SK-N-SH (cell line): ENCODE results near the gene ATG4B. TPM values are rescaled to one million over a fixed set of nuclear protein-coding genes. Genes with fewer than 3 reads are reported as not detected.
A peak's percentile ranks its signal among the peaks of the same experiment; 100 is the strongest.

ENCODE experiments used
- CTCF ChIA-PET: fragments of 300-600, 350-600 bp; formaldehyde crosslinking; extraction: SDS; loops from one replicate; lab custom pipeline; 2021; lab: Yijun Ruan, JAX
- POLR2A ChIA-PET: fragments of 350-600 bp; sonication (Branson Sonifier 250); formaldehyde crosslinking; extraction: SDS; loops from one replicate; lab custom pipeline; 2020; ENCODE audit warnings: antibody characterized with exemption, inconsistent platforms; lab: Yijun Ruan, JAX
- DNase-seq: peaks from one replicate; pipeline ENCODE4 v3.0.0; 2012
- H2AFZ ChIP-seq: fragments of 200-600 bp; sonication (generic); 2 replicates; pipeline ENCODE4 v1.8.1; 2016; ENCODE audit warnings: antibody characterized with exemption, mild to moderate bottlenecking, low read depth
- H3F3A ChIP-seq: fragments of 200-600 bp; sonication (generic); replicated peaks from 2 replicates; pipeline ENCODE3; 2016; ENCODE audit warnings: antibody characterized with exemption, mild to moderate bottlenecking; ENCODE audit not compliant: insufficient read depth
- H3K27ac ChIP-seq, 2 experiments: fragments of 200-500 bp in 1 of 2; fragments of 200-600 bp in 1 of 2; sonication (Bioruptor generic) in 1 of 2; sonication (generic), shearing (Covaris generic) in 1 of 2; 2 replicates each; pipeline versions ENCODE4 v1.5.1 to v1.6.1; 2014 to 2016; ENCODE audit warnings: low read depth in 2 of 2, inconsistent platforms in 1 of 2, low read length in 1 of 2, mild to moderate bottlenecking in 1 of 2, mixed read lengths in 1 of 2
- H3K27me3 ChIP-seq: fragments of 200-600 bp; sonication (generic), shearing (Covaris generic); 2 replicates; pipeline ENCODE4 v1.6.1; 2016; ENCODE audit warnings: mixed run types; ENCODE audit not compliant: insufficient read depth
- H3K36me3 ChIP-seq, 2 experiments: fragments of 200-500 bp in 1 of 2; fragments of 200-600 bp in 1 of 2; sonication (Bioruptor generic) in 1 of 2; sonication (generic) in 1 of 2; replicated peaks in 1 of 2; 2 replicates each; pipeline versions ENCODE3 to v1.5.1; 2014 to 2016; ENCODE audit warnings: low read length in 1 of 2, mild to moderate bottlenecking in 1 of 2; ENCODE audit not compliant: insufficient read depth in 2 of 2, control insufficient read depth in 1 of 2
- H3K4me1 ChIP-seq, 2 experiments: fragments of 200-500 bp in 1 of 2; fragments of 200-600 bp in 1 of 2; sonication (Bioruptor generic) in 1 of 2; sonication (generic), shearing (Covaris generic) in 1 of 2; 2 replicates each; pipeline versions ENCODE4 v1.5.1 to v1.6.1; 2014 to 2016; ENCODE audit warnings: low read depth in 1 of 2, low read length in 1 of 2, mixed run types in 1 of 2; ENCODE audit not compliant: insufficient read depth in 2 of 2, control insufficient read depth in 1 of 2
- H3K4me2 ChIP-seq: fragments of 200-600 bp; sonication (generic), shearing (Covaris generic); 2 replicates; pipeline ENCODE4 v1.6.1; 2017; ENCODE audit warnings: mixed run types
- H3K4me3 ChIP-seq, 2 experiments: fragments of 200-500 bp in 1 of 2; fragments of 200-600 bp in 1 of 2; sonication (Bioruptor generic) in 1 of 2; sonication (generic), shearing (Covaris generic) in 1 of 2; 2 replicates each; pipeline versions ENCODE4 v1.5.1 to v1.8.1; 2014 to 2016; ENCODE audit warnings: low read depth in 2 of 2, inconsistent platforms in 1 of 2, low read length in 1 of 2, mild to moderate bottlenecking in 1 of 2, mixed read lengths in 1 of 2, moderate library complexity in 1 of 2
- H3K79me2 ChIP-seq: fragments of 200-600 bp; sonication (generic); 2 replicates; pipeline ENCODE4 v1.8.1; 2017; ENCODE audit warnings: mild to moderate bottlenecking; ENCODE audit not compliant: insufficient read depth
- H3K9ac ChIP-seq: fragments of 200-600 bp; sonication (generic); 2 replicates; pipeline ENCODE4 v1.6.1; 2017; ENCODE audit warnings: mixed run types
- H3K9me2 ChIP-seq: fragments of 200-600 bp; sonication (generic); 2 replicates; pipeline ENCODE4 v1.6.1; 2017; ENCODE audit warnings: mixed run types
- H3K9me3 ChIP-seq: fragments of 200-600 bp; sonication (generic); 2 replicates; pipeline ENCODE4 v1.6.1; 2017; ENCODE audit warnings: mixed run types, mild to moderate bottlenecking, moderate library complexity
- H4K20me1 ChIP-seq: fragments of 200-600 bp; sonication (generic); 2 replicates; pipeline ENCODE4 v1.6.1; 2017; ENCODE audit warnings: mild to moderate bottlenecking, mixed run types; ENCODE audit not compliant: insufficient read depth
- CHD2 ChIP-seq: fragments of 150-350 bp; IDR thresholded peaks from 2 replicates; pipeline ENCODE4 v1.6.1; 2018; ENCODE audit warnings: low read length; ENCODE audit not compliant: partially characterized antibody
- ELF1 ChIP-seq: IDR thresholded peaks from 2 replicates; pipeline ENCODE4 v1.4.0; 2012
- EZH2phosphoT487 ChIP-seq: fragments of 200-600 bp; sonication (generic); IDR thresholded peaks from 2 replicates; pipeline ENCODE4 v1.6.1; 2017; ENCODE audit warnings: low read depth, mixed run types, mild to moderate bottlenecking, antibody characterized with exemption, moderate library complexity, borderline replicate concordance
- FOSL2 ChIP-seq: IDR thresholded peaks from 2 replicates; pipeline ENCODE4 v1.4.0; 2012; ENCODE audit warnings: low read depth, mild to moderate bottlenecking, moderate library complexity, borderline replicate concordance
- FOXJ3 ChIP-seq: sonication (generic); formaldehyde crosslinking; IDR thresholded peaks from 2 replicates; pipeline ENCODE4 v1.5.1; 2020; ENCODE audit warnings: mild to moderate bottlenecking, missing genetic modification reagents
- FOXM1 ChIP-seq: IDR thresholded peaks from 2 replicates; pipeline ENCODE4 v1.4.0; 2012; ENCODE audit warnings: low read depth, mild to moderate bottlenecking
- IRF3 ChIP-seq: fragments of 150-350 bp; IDR thresholded peaks from 2 replicates; pipeline ENCODE4 v1.6.1; 2016; ENCODE audit warnings: mild to moderate bottlenecking, low read depth, low read length
- JUND ChIP-seq: IDR thresholded peaks from 2 replicates; pipeline ENCODE4 v1.4.0; 2012
- MEF2A ChIP-seq: IDR thresholded peaks from 2 replicates; pipeline ENCODE4 v1.4.0; 2012; ENCODE audit warnings: low read depth, borderline replicate concordance
- NFIC ChIP-seq: IDR thresholded peaks from 2 replicates; pipeline ENCODE4 v1.4.0; 2012; ENCODE audit warnings: borderline replicate concordance
- PBX3 ChIP-seq: IDR thresholded peaks from 2 replicates; pipeline ENCODE4; 2012
- RAD21 ChIP-seq: IDR thresholded peaks from 2 replicates; pipeline ENCODE4 v1.6.1; 2012; ENCODE audit warnings: mild to moderate bottlenecking, low read length
- RCOR1 ChIP-seq: fragments of 150-350 bp; IDR thresholded peaks from 2 replicates; pipeline ENCODE4 v1.6.1; 2017; ENCODE audit warnings: antibody characterized with exemption, low read length
- REST ChIP-seq: IDR thresholded peaks from 2 replicates; pipeline ENCODE4 v1.6.1; 2012; ENCODE audit warnings: mild to moderate bottlenecking, low read depth, low read length, moderate library complexity
- RXRA ChIP-seq: IDR thresholded peaks from 2 replicates; pipeline ENCODE4 v1.4.0; 2012; ENCODE audit warnings: low read depth, mild to moderate bottlenecking, borderline replicate concordance
- SIN3A ChIP-seq: IDR thresholded peaks from 2 replicates; pipeline ENCODE4 v1.6.1; 2012; ENCODE audit warnings: low read depth, mild to moderate bottlenecking, low read length, moderate library complexity, borderline replicate concordance
- SMC3 ChIP-seq: IDR thresholded peaks from 2 replicates; pipeline ENCODE4 v1.6.1; 2012; ENCODE audit warnings: low read depth, low read length, improper control_type of control experiment
- USF2 ChIP-seq: fragments of 150-350 bp; IDR thresholded peaks from 2 replicates; pipeline ENCODE4 v1.6.1; 2017; ENCODE audit warnings: antibody characterized with exemption, low read length, low read depth, borderline replicate concordance
- ZBTB33 ChIP-seq: IDR thresholded peaks from 2 replicates; pipeline ENCODE4 v1.4.0; 2012; ENCODE audit warnings: low read depth, borderline replicate concordance
- WGBS: methylation state at CpG from one replicate; pipeline ENCODE4 v1.1.6; 2017; ENCODE audit warnings: low lambda C conversion rate; 5-methylcytosine and 5-hydroxymethylcytosine counted together
- polyA plus RNA-seq, 3 experiments: library from polyadenylated mRNA; depleted of rRNA; stranded (reverse); fragments of >200 nt; gene quantifications; 2 replicates each; pipeline ENCODE4 v1.2.3, GENCODE V29; 2012

The ATG4B gene
- polyA plus RNA-seq, 1 of the 3 experiments (the other 2 are of a cell fraction): 107 TPM

- Histone ChIP-seq H3F3A (peaks cover 15% of the 10 kb centered on the region), H3K79me2 (peaks cover 79% of the 10 kb centered on the region), H4K20me1 (peaks cover under 1% of the 10 kb centered on the region; the same call in 1 of the 2 replicates), H3K9me3 (no peaks in the 10 kb centered on the region)
- WGBS: under 1% methylated on average over 33 of the region's 37 CpGs
- TF ChIP-seq JUND (no peak), REST (no peak), EZH2phosphoT487 (no peak), CHD2 (no peak), SMC3 (no peak), RXRA (no peak), RCOR1 (no peak), FOXJ3 (CRISPR knock-in tag) (no peak), FOSL2 (no peak), RAD21 (no peak), ZBTB33 (no peak), SIN3A (no peak), FOXM1 (no peak), USF2 (no peak), NFIC (no peak), PBX3 (no peak), IRF3 (no peak), ELF1 (no peak), MEF2A (no peak)
- TF ChIP-seq, all 33 proteins: peak for 0
- peaks cover 10 to 12% of the 10 kb centered on the region in 2 experiments for H3K4me1 ChIP-seq
- peak overlapping the region; percentile 83 to 92 for H3K4me3 ChIP-seq
- H3K36me3 ChIP-seq: peaks cover 15 to 46% of the 10 kb centered on the region in 2 experiments
- no peaks in the 10 kb centered on the region for H3K27me3 ChIP-seq
- peak overlapping the region; percentile 88 for H3K4me2 ChIP-seq
- ChIA-PET POLR2A (interaction anchor here (1.0 to 1.3 kb wide), 3 partner anchors 9 to 197 kb away, joined by 4 to 8 read pairs (median 6); partner anchors contain the start of gene ING5), CTCF (interaction anchor here (0.7 to 1.9 kb wide), 5 partner anchors 13 to 191 kb away, joined by 3 to 9 read pairs (median 3); partner anchors contain the start of gene ING5)
- H2AFZ ChIP-seq: peak overlapping the region; percentile 83; the same call in 1 of the 2 replicates
- no peaks in the 10 kb centered on the region for H3K9me2 ChIP-seq
- no peak for DNase-seq
- peak overlapping the region; percentile 96 for H3K9ac ChIP-seq
- peak overlapping the region; percentile 58 to 71; a peak in 3 of 4 replicates for H3K27ac ChIP-seq
Measured at GRCh38 chr2:241686324-241686649, 48.8 kb downstream of the ATG4B start.
